ENCODE measurements around the gene GGA1.

GGA1 gene, protein sequence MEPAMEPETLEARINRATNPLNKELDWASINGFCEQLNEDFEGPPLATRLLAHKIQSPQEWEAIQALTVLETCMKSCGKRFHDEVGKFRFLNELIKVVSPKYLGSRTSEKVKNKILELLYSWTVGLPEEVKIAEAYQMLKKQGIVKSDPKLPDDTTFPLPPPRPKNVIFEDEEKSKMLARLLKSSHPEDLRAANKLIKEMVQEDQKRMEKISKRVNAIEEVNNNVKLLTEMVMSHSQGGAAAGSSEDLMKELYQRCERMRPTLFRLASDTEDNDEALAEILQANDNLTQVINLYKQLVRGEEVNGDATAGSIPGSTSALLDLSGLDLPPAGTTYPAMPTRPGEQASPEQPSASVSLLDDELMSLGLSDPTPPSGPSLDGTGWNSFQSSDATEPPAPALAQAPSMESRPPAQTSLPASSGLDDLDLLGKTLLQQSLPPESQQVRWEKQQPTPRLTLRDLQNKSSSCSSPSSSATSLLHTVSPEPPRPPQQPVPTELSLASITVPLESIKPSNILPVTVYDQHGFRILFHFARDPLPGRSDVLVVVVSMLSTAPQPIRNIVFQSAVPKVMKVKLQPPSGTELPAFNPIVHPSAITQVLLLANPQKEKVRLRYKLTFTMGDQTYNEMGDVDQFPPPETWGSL
- 89.1 reads per million, percentile 80 among the genes with 10 or more reads in this experiment for total RNA-seq

DNA sequence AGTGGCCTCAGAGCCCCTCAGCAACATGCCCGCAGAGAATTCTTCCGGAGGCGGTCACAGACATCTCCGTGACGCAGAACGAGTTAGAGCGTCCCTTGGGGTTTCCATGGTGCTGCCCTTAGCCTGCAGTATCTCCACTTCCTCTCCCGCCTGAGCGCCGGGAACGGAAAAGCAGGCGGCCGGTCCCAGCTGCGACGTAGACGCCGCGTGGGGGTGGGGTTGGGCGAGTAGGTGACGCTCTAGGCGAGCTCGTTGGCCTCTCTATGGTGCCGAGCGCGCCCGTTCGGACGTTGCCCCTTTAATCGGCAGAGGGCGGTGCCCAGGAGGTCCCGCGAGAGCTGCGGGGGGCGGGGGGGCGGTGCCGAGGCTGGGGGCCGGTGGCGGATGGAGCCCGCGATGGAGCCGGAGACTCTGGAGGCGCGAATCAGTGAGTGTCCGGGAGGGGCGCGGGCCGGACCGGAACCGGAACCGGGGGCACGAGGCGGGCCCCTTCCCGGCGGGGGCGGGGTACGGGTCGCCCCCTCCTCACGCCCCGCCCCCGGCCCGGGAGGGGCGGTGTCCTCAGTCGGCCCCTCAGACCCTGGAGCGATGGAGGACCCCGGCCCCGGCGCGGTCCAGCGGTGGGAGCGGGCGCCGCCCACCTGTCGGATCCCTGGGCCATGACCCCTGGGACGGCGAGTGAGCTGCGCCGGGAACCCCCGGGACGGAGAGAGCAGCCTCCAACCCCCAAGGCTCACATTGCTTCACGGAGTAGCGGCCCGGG lies at the start of gene GGA1:
TSS of gene GGA1 (plus strand) at position 358 of the 763 bp plus-strand sequence. CDS start at position 385, 27 bp downstream.
- DNase-seq, result peak; percentile 94

DNA sequence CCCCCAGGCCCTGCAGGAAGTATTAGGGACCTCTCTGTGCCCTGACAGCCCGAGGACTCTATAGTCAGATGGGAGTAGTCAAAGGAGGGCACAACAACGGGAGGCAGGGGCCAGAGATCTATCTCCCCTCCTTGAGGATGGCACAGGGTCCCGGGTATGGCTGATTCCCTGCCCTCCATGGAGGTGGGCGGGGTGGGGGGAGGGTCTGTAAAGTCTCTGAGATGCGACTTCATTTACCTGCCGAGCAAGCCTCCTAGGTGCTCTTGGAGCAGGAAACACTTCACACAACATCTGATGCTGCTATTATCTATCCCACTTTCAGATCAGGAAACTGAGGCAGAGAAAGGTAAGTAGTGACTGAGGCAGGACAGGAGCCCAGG lies 49.1 kb upstream of the GGA1 start:
- DNase-seq, result no peak

DNA sequence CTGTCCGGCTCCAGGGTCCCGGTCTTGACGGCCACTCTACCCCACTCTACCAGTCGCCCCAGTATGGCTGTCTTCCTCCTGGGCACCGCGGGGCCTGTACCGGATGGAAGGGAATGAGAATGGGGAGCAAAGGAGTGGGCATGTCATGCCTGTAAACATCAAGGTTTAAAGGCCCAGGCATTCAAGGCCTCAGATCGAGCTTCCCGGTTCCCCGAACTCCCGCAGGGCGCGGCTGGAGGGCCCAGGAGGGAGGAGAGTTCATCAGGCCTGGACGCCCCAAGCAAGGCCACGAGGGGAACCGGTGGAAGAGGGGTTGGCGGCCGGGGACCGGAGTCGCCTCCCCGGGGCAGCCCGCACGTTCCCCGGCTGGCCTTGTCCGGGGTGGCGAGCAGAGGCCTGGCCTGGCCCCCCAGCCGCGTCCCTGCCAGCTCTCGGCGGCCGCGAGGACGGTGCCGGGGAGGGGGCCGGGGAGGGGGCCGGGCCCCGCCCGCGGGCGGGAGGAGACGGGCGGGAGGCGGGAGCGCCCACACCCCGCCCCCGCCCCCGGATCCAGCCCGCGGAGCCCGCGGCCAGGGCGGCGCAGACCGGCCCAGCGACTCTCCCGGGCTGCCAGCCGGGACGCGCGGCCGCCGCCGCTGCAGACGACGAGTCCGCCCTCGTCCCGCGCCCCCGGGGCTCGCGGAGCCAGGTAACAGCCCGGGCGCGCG lies 48.6 kb upstream of the GGA1 start, which contains the start of gene CDC42EP1:
TSS of gene CDC42EP1 (plus strand) at position 580 of the 707 bp plus-strand sequence. CDS start 5,870 bp downstream, outside the sequence.
- no peak for DNase-seq

DNA sequence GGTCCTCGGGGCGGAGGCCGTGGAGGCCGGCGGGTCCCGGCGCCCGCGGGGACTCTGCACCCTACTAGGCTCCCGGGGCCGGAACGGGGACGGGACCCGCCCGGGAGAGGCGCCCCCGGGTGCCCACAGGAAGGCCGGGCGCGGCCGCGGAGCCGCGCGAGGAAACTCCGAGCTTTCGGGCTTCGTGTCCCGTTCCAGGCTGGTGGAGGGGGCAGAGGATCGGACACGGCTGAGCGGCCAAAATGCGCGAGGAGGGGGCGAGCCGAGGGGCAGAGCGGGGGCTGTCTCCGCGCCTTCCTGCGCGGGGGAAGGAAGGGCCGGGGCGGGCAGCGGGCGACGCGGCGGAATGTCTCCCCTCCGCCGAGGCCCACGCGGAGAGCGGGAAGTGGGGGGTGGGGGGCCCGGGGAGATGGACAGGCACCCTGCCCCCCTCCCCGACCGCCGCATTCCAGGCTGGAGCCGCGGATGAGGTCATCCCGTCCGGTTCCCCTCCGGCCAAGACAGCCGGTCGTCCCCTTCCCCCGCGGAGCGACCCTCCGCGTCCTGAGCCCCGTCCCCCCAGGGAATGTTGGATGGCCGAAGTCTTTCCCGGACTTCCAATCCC lies 47.9 kb upstream of the GGA1 start:
- no peak for DNase-seq

DNA sequence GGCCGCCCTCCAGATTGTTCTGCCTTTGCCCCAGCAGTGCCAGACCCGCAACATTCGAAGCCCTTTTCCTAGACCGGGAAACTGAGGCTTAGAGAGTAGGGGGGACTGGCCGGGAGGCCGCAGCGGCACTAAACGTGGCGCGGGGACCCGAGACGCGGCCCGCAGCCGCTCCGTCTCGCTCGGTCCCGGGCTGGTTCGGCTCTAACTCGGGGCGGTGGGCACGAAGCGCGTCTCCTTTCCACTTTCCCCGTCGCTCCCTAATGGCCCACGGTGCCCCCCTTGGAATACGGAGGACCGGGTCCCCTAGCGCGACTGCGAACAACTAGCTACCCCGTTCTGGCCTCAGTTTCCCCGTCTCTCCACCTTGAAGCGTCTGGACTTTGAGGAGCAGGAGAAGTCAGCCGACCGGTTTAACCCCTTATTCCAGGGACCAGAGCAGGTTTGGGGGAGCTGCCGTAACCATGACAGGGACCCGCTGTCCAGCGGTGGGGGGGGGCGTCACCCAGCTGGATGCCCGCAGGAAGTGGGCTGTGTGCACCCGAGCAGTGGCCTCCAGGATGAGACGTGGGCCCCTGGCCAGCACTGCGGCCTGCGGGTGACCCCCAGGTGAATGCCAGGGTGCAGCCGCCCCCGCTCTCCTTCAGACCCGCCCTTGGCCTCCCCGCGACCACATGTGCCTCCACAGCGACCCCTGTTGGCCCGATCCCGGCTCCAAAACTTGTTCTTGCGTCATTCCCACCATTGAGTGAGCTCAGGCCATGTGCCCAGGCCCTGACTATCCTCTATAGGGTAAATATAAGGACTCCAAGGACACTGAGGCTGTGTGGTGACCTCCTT lies 47.2 kb upstream of the GGA1 start:
- peak; percentile 65 for DNase-seq

DNA sequence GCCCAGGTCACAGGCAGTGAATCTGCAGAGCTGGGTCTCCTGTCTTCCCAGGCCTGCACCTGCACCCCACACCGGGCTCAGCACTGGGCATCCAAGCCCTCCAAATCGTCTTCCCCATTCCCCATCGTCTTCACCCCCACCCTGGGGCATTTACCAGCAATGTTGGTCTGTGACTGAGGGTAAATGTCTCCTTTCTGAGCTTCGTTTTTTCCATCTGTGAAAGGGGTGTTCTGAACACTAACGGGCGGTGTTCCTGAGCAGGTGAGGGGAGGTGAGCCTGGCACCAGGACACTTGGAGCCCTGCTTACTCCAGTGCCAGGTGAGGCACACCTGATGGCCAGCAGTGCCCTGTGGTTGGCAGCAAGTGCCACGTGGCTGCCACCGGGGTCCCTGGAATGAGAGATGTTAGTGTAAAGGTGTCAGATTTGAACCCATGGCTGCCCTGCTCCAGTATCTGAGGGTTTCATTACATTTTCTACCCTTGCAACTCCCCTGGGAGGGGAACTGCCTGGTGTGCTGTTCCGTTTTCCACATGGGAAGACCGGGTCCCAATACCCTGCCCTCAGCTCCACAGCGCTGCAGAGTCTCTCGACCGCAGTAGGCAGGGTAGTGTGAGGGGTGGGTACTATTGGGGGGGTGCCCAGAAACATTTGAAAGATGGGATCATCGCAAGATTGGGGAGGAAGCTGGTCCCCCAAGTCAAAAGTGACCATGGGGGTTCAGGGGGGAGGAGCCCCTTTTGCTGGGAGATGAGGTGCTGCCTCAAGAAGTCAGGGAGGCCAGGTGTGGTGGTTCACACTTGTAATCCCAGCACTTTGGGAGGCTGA lies 46.4 kb upstream of the GGA1 start:
- no peak for DNase-seq

DNA sequence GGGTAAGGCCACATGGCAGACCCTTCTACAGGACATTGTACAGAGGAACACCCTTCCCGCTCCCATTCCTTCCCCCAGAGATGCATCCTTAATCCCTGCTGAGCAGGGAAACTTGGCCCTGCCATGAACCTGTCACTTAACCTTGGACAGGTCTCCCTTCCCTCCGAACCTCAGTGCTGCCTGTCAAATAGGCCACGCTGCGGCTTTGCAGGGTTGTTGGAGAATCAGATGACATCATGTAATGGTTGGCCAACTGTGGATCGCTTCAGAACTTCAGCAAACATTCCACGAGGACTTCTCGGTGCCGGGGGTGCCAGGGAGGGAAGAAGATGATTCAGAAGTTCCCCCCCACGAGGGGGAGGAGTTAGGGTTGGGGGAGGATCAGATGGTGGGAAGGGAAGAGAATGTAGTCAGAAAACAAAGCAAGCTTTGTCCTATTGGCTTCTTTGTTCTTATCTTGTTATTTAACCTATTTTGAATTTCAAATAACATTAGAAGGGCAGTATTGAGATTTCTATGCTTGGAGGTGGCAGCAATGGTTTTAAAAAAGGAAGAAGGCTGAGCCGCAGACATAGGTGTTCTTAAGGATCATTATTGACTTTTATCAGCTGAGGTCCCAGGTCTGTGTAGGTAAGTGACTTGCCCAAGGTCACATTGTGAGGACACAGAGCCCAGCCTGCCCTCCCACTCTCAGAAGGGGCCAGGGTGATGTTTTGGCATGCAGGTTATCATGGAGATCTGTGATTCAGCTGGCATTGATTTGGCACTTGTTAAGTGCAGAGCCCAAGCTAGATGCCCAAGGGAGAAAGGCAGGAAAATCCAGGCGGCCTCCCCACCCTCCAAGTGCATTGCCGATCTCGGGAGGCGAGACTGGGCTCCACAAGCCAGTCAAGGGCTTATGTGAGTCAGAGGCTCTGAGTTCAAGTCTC lies 45.2 kb upstream of the GGA1 start:
- DNase-seq, result no peak

DNA sequence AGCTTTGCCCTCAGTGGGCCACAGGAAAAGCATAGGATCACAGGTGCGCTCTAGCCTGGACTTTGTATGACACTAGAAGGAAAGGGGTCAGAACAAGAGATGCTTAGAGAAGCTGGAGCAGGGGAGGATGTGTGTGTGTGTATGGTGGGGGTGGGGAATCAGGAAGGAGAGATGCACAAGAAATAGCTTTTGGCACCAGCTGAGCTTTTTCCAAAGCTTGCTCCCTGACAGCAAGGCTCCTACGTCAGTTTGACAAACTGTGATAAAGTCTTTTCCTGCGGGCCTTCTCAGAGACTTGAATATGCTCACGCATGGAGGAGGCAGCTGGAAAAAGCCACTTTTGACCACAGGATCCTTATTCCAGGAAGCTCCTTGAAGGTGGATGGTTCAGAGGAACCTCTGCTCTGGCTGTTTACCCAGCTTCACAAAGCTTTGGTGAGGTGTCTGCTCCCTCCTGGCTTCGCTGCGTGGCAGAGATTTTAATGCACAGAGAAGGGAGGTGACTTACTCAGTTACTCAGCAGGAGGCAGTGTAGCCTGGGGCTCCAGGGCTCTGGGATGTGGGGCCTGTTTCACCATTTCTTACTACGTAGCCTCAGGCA lies 44.4 kb upstream of the GGA1 start:
- DNase-seq, result no peak

DNA sequence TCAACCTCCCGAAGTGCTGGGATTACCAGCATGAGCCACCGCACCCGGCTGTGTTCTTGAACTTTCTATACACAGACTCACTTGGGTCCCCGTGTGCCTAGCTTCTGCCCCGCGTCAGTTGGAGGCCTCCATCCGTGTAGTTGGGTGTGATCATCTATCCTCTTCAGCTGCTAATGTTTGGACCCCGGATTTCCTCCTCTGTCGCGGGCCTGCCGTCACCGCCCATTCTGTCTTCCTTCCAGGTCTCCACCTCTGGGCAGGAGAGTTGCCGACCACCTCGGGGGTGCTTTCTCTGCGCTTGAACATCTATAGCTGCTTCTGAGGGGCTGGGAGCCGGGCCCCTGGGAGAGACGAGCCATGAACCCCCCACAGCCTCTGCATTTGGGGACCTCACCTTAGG lies 42.8 kb upstream of the GGA1 start:
- no peak for DNase-seq

DNA sequence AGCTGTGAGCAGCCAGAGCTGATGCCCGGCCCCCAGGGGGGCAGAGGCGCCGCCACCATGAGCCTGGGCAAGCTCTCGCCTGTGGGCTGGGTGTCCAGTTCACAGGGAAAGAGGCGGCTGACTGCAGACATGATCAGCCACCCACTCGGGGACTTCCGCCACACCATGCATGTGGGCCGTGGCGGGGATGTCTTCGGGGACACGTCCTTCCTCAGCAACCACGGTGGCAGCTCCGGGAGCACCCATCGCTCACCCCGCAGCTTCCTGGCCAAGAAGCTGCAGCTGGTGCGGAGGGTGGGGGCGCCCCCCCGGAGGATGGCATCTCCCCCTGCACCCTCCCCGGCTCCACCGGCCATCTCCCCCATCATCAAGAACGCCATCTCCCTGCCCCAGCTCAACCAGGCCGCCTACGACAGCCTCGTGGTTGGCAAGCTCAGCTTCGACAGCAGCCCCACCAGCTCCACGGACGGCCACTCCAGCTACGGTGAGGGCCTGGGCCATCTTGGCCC lies 42.3 kb upstream of the GGA1 start:
- DNase-seq, result peak; percentile 17

DNA sequence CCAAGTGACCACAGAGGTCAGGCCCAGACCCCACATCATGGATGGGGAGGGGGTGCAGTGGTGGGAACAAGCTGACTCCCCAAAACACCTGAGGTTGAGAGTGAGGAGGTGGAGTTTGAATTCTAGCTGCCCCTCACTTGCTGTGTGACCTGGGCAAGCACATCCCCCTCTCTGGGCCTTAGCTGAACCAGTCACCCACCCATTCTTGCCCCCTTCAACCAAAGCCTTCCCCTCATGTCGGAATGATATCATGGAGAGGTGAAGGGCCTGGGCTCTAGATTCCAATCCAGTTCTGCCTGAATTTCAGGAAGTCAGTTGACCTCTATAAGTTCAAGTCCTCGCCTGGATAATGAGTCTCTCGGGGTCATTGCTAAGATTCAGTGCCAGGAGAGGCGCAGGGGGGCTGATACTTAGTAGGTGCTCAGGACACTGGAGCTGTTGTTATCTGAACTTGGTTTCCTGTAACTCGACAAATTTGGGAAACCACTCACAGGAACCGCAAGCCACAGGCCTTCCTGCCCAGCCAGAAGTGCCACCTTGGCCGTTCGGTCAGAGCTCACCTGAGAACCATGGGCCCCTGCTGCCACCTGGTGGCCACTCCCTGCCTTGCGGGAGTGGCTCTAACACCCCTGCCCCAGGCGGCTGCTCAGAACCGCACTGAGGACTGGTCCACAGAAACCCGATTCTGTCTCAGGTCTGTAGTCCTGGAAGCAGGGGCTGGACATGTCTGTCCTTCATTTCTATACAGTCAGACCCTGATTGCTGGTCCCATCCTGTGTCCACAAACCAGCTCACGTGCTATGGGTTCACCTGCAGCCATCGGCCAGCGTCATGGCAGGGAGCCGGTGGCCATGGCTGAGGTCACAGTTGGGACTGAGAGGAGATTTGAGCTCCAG lies 41.5 kb upstream of the GGA1 start:
- peak; percentile 87 for DNase-seq

DNA sequence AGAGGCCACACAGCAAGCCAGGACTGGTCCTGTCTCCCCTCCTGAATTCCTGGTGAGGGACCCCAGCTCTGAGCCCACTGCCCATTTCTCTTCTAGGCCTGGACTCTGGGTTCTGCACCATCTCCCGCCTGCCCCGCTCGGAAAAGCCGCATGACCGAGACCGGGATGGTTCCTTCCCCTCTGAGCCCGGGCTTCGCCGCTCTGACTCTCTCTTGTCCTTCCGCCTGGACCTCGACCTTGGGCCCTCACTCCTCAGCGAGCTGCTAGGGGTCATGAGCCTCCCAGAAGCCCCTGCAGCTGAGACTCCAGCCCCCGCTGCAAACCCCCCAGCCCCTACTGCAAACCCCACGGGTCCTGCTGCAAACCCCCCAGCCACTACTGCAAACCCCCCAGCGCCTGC lies 40.6 kb upstream of the GGA1 start:
- DNase-seq, result no peak

DNA sequence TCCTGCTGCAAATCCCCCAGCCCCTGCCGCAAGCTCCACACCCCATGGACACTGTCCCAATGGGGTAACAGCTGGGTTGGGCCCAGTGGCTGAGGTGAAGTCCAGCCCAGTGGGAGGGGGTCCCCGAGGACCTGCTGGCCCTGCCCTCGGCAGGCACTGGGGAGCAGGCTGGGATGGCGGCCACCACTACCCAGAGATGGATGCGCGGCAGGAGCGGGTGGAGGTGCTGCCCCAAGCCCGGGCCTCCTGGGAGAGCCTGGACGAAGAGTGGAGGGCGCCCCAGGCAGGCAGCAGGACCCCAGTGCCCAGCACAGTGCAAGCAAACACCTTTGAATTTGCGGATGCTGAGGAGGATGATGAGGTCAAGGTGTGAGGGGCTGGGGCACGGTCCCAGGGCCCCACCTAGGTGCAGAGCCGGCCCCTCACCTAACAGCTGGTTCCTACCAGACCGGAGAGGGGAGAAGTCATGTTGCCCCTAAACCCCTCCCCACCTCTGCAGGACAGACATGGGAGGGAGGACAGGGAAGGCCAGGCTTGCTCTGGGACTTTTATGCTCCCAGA lies 40.1 kb upstream of the GGA1 start:
- no peak for DNase-seq

DNA sequence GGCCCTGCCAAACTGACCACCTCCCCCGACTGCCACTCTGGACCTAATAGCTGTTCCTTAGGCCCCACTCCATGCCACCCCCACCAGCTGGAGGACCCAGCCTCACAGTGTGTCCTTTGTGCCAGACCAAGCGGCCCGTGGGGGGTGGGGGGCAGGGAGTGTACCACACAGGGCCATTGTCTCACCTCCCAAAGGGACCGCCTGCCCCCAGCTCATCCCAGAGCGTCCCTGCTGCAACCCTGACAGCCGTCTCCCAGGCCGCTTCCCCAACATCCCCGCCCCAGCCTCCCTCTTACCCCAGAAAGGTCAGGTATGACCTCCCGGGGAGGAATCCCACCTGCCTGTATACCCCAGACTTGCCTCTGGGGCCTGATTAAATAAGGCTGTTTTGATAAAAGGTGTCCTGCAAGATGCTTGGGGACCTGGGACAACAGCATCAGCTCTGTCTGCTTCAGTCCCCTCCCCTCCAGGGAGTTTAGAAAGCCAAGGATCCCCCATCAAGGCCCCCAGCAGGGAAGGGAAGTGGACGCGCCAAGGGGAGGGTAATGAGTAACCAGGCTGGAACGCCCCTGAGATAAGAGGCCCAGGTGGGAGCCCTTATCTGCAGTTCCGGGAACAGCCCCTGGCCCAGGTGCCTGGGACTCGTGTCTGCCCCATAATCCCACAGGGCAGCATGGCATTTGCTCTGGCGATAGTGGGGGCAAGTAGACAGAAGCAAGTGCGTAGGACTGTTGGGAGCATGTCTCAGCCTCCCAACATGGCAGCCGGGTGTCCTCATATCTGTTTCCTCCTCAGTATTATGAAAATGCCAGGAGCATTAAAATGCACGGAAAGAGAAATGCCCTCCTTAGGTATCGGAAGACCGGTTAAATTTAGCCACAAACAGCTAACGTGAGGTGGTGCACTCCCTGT lies 39.4 kb upstream of the GGA1 start:
- DNase-seq, result no peak

DNA sequence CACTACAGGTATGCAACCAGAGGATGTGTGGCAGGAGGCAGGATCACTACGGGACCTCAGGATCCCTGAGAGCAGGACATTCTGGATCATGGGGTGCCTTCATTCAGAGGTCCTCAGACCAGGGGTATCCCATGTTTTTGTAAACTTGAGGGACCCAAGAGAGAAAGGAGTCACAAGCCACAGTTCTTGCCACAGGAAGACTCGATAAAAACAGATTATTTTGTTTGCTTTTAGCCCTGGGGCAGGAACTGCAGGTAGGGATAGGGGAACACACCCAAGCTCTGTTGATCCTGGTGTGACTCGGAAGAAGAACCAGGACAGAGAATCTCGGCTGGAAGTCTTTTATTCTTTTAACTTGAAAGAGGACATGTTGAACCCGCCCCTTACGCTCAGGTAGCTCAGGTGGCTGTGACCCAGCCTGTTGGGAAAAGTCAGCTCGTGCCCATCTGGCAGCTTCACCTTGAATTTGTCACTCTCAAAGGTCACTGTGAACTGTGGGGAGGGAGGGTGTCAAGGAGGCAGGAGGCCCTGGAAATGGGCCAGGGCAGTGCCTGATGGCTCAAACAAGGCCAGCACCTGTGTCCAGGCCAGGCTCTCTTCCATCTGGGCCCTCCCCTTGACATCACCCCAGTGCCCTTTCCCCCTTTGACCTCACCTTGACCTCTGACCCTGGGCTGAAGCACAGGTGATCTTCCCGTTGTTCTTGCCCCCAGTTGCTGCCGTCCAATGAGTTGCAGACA lies 38.5 kb upstream of the GGA1 start:
- no peak for DNase-seq

DNA sequence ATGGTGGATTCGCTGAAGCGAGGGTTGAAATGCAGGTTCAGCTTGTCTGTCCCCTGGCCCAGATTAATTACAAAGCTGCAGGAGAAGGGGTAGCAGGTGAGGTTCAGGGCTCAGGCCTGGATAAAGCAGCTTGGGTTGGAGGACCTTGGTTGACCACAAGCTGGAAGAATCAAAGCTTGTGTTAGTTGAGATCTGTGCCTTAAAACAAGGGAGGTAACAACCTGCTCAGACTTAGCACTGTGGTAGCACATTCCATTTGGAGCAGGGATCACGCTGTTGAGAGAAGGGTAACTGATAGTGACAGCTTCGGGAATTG lies 38.0 kb upstream of the GGA1 start:
- no peak for DNase-seq

All from effector CD4-positive, alpha-beta T cell (primary cell).